Fibroblast of skin of abdomen (primary cell): ENCODE results near the gene AZI2.

Source experiments
- DNase-seq: peaks from one replicate; pipeline ENCODE4 v3.0.0-alpha.2; 2013

AZI2 gene

DNA sequence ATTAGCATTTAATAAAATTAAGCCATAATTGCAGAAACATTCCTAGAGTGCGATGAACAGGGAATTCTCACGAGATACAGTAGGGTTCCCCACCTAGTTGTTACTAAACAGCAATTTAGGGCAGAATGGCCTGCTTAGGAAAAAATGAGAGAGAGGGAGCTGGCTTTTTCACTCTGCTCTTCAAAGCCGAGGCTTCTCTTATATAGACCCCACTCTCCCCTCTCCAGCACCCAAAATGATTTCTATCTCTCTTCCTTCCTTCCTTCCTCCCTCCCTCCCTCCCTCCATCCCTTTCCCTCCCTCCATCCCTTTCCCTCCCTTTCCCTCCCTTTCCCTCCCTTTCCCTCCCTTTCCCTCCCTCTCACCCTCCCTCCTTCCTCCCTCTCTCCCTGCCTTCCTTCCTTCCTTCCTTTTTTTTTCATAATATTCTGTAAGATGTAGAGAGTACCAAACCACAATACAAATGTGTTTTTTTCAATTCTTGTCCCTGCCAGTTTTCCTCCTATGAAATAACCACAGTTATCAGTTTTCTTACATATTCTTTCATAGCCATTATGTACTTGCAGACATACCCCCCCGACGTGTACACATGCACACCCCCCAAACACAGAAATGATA, 48.2 kb downstream of the AZI2 start:
- no peak for DNase-seq

DNA sequence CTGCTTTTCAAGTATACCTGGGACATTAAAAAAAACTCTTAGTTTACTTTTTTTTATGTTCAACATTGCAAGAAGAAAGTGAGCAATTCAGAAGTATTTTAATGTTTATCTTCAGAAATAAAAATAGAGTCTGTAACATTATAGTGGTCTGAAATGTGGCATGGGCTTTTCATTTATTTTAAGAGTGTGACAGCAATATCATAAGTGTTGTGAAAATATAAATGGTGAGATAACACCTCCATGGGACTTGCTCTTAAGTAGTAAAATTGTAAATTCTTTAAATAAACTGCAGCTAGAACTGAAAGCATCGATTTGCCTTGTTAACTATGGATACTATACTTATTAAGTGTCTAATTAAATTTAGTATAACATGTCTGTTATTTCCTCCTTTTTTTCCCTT, 48.9 kb downstream of the AZI2 start:
- DNase-seq, result no peak

DNA sequence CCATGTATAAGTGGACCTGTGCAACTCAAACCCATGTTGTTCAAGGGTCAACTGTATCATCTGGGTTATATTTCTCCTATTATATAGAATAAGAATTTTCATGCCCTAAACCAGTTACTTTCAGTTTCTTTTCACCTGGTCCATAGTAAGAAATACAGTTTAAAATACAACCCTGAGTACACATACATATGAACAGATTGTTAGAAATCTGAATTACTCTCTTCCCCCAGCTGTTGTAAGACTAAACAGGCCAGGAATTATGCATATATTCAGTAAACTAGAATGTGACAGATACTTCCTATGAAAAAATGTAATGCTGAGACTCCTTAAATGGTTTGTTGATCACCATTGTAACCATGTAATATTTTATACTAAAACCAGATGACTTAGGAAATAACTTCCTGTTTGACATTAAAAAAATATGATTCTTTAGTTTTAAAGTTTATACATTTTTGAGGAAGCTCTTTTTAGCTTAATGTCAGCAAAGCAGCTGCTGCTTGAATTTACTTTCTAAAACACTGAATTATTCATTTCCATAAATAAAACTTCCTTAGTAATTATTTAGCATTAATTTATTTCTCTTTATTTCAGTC, 52.6 kb downstream of the AZI2 start:
- DNase-seq, result peak; percentile 24

DNA sequence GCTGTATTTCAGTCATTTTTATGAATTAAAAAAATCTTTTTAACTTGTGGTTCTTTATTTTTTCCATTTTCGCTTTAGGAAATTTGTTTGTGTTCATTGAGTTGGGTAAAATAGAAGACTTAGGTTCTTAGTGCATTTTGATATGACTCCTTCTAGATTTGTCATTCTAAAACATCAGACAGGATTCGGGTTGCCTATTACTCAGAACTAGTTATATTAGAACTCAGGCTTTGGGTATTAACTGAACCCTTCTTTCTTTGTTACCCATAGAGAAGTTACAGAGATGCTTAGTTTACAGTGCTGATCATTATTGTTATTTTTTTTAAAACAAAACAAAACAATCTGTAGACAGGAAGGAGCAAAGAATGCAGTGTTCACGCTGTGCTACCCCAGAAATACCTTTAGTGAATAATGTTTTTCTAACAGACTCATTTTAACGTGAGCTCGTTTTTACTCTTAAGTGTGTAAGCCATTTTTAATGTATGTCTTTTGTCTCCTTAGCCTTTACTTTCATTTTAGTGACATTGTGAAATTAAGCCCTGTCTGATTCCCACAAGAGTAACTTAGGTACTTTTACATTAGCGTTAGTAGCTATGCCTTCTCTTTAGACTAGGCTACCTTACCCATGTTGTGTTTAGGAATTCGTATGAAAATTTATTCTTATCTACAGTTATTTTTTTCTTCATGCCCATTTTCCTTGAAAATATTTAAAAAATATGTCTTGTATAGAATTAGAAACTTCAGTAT, 53.8 kb downstream of the AZI2 start:
- no peak for DNase-seq

DNA sequence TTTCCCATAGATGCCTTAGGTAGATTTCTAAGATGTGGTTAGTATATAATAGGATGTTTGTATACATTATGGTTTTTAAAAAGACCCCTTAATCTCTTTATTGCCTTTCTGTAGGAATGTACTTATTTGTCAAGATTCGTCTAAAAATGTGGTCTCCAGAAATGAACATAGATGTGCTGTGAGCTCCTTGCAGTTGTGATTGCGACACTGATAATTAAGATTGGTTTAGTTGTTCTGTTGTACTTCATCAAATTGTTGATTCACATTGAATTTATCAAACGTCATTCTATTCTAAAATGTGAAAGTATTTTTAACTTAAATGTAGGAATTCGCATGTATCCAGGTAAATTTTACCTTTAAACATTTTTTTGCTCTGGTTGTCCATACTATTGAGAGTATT, 56.0 kb downstream of the AZI2 start:
- no peak for DNase-seq

DNA sequence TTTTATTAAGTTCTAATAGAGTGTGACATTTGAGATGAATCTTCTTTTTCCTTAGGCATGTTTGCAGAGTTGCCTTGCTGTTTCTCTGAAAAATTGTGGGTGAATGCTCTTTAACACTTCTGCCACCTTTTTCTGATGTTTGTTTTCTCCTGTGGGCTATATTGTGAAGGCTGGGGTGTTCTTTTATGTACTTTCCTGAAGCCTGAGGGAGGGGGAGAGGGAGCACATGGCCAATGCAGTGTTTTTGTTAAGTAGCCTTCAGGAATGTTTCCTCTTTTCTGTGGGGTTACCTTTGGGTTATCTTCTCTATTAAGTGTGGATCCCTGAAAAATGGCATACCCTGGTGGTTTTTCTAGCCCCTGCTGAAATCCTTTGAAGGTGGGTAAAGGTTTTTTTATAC, 57.0 kb downstream of the AZI2 start:
- DNase-seq, result no peak

DNA sequence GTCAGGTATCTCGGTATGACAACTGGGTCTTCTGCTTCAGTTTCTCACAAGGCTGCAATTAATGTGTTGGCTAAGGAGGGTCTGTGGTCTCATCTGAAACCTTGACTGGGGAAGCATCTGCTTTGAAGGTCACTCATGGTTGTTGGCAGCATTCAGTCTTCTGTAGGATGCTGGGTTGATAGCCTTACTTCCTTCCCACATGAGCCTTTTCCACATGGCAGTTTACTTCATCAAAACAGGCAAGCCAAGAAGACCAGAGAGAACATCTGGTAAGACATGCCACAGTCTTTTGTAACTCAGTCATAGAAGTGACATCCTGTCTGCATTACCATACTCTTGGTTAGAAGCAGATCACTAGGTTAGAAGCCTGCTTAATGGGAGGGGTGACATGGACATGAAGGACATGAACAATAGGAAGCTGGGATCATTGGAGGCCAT, 57.7 kb downstream of the AZI2 start:
- no peak for DNase-seq

DNA sequence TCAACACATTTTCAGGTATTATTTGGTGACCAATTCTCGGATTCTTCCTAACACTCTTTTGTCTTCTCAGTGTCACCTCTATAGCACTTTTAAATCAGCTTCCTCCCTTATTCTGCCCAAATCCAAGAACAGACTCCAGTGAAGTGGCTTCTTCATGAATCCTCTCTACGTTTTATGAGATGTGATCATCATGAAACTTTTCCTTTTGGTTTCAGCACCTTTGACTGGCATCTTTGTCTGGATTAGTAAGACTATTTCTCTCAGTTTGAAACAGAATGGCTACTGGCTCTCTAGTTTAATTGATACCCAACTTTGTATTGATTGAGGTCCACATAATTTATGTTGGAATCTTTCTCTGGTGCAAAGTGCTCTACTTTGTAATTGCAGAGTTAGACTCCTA, 61.6 kb downstream of the AZI2 start:
- no peak for DNase-seq

DNA sequence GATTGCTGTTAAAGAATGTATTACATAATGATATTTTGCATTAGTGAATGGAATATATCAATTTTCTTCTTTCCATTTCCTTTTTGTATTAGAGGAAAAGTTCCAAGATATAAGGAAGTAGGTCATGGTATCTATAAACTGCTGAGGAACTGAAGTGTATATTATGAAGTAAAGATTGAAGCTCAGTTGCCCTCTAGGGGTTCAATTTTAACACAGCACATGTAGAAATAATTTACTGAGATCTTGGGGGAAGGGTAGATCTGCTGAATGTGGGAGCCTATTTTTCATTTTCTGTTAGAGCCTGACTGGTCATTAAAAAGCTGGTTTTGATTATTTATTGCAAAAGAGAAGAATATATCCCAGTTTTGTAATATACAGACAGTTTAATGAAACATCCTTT, 62.0 kb downstream of the AZI2 start:
- peak; percentile 33 for DNase-seq

DNA sequence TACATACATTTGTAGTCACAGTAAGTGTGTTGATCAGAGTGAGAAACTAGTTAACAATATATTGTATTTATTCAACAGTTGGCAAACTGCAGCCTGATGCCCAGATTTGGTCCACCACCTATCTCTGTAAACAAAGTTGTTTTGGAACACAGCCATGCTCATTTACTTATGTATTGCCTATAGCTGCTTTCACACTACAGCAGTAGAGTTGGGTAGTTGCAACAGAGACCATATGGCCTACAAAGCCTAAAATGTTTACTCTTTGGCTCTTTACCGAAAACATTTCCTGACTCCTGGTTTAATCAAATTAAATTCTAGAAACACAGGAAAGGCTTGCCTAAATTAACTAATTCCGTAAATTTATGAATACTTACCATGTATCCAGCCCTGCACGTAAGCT, 67.8 kb downstream of the AZI2 start:
- DNase-seq, result no peak

DNA sequence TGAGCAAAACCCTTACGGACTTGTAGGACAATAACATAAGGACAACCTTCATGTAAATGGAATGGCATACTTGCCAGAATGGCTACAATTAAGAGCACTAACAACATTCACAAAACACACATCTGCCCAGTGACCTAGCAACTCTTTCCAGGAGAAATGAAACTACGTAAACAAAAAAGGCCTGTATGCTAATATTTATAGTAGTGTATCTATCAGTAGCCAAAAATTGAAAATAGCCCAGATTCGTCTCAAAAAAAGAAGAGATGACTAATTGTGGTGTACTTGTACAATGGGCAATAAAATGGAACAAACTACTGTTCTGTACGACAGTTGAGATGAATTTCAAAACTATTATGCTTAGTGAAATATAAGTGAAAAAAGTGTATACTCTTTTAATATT, 68.9 kb downstream of the AZI2 start:
- DNase-seq, result no peak

DNA sequence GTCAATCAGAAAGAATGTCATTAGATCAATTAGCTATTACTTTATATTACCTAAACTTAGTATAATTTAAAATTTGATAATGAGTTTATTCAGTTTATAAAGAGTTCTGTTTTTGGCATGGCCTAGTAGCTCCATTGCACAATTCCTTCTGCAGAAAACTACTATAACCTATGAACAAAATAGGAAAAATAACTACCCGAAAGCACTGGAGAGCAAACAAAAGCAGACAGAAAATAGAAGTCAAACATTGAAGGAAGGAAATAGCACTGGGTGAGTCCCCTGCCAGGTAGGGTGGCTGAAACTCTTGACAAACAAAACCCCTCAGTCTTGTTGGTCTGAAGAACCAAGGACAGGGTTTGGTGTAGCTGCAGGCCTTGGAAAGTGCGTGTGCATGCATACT, 69.7 kb downstream of the AZI2 start:
- DNase-seq, result no peak

DNA sequence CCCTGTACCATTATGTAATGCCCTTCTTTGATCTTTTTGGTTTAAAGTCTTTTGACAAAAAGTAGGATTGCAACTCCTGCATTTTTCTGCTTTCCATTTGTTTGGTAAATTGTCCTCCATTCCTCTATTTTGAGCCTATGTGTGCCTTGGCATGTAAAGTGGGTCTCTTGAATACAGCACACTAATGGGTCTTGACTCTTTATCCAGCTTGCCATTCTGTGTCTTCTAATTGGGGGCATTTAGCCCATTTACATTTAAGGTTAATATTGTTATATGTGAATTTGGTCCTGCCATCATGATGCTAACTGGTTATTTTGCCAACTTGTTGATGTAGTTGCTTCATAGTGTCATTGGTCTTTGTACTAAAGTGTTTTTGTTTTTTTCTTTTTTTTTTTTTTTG, 74.8 kb downstream of the AZI2 start:
- no peak for DNase-seq
